ENCODE data around the gene C18orf32. TPM values are rescaled to one million over a fixed set of nuclear protein-coding genes. Genes with fewer than 3 reads are reported as not detected.

C18orf32 gene
- total and polyA plus RNA-seq, 10 donors, result 33.3 to 66.7 (median 41.1) TPM

GRCh38 chr18:49529596-49529995 is 42.6 kb upstream of the C18orf32 start:
- Histone ChIP-seq H3K4me3 (no peak overlapping the region), H3K27ac (no peak overlapping the region), H3K36me3 (no peaks in the 10 kb centered on the region), H3K27me3 (replicated peaks in 1 of 7) (peaks cover 0 to 5% (median 0%) of the 10 kb centered on the region in 7 donors), H3K4me1 (no peaks in the 10 kb centered on the region), H3K9me3 (peaks cover 0 to 10% (median 3%) of the 10 kb centered on the region in 8 donors)
- TF ChIP-seq POLR2AphosphoS5 (IDR thresholded peaks at IDR 0.05) (no peak), POLR2A (IDR thresholded peaks at IDR 0.05) (no peak), CTCF (IDR thresholded peaks at IDR 0.05 in 8 of 11, conservative IDR thresholded peaks at IDR 0.05 in 3 of 11) (no peak)
- intact Hi-C loops (cut with DNase I; ENCODE audit: low total_unique reads), result no loop called here
- WGBS, 5 donors, result 67 to 78% (median 75%) methylated on average over 3 of the region's 3 CpGs
- DNase-seq, result no peak

GRCh38 chr18:49527631-49528327 is 40.7 kb upstream of the C18orf32 start:
- TF ChIP-seq POLR2A (IDR thresholded peaks at IDR 0.05) (no peak), CTCF (IDR thresholded peaks at IDR 0.05 in 8 of 11, conservative IDR thresholded peaks at IDR 0.05 in 3 of 11) (no peak), POLR2AphosphoS5 (IDR thresholded peaks at IDR 0.05) (no peak)
- intact Hi-C loops (cut with DNase I; ENCODE audit: low total_unique reads), result no loop called here
- 61 to 74% (median 65%) methylated on average over 8 of the region's 8 CpGs for WGBS, 5 donors
- no peak overlapping the region for H3K4me3 ChIP-seq
- H3K27ac ChIP-seq, result no peak overlapping the region
- peaks cover 0 to 5% (median 0%) of the 10 kb centered on the region in 7 donors for H3K27me3 ChIP-seq (replicated peaks in 1 of 7)
- no peak for DNase-seq
- no peaks in the 10 kb centered on the region for H3K4me1 ChIP-seq
- no peaks in the 10 kb centered on the region for H3K9me3 ChIP-seq
- no peaks in the 10 kb centered on the region for H3K36me3 ChIP-seq

GRCh38 chr18:49525981-49526380 is 38.9 kb upstream of the C18orf32 start:
- peak; percentile 13 for DNase-seq
- Histone ChIP-seq H3K27ac (no peak overlapping the region), H3K36me3 (no peaks in the 10 kb centered on the region), H3K4me1 (no peaks in the 10 kb centered on the region), H3K4me3 (no peak overlapping the region), H3K9me3 (no peaks in the 10 kb centered on the region), H3K27me3 (replicated peaks in 1 of 7) (peaks cover 0 to 5% (median 0%) of the 10 kb centered on the region in 7 donors)
- WGBS, 5 donors, result 83 to 98% (median 95%) methylated on average over 2 of the region's 2 CpGs
- intact Hi-C loops (cut with DNase I; ENCODE audit: low total_unique reads), result no loop called here
- no peak for TF ChIP-seq POLR2A (IDR thresholded peaks at IDR 0.05)
- TF ChIP-seq CTCF (IDR thresholded peaks at IDR 0.05 in 8 of 11, conservative IDR thresholded peaks at IDR 0.05 in 3 of 11), result no peak
- no peak for TF ChIP-seq POLR2AphosphoS5 (IDR thresholded peaks at IDR 0.05)

- Histone ChIP-seq H3K9me3 (no peaks in the 10 kb centered on the region), H3K36me3 (no peaks in the 10 kb centered on the region), H3K4me1 (no peaks in the 10 kb centered on the region), H3K4me3 (no peak overlapping the region), H3K27me3 (replicated peaks in 1 of 7) (peaks cover 0 to 5% (median 0%) of the 10 kb centered on the region in 7 donors), H3K27ac (no peak overlapping the region)
- intact Hi-C loops (cut with DNase I; ENCODE audit: low total_unique reads), result no loop called here
- TF ChIP-seq POLR2A (IDR thresholded peaks at IDR 0.05), result no peak
- TF ChIP-seq CTCF (IDR thresholded peaks at IDR 0.05 in 8 of 11, conservative IDR thresholded peaks at IDR 0.05 in 3 of 11), result no peak
- no peak for TF ChIP-seq POLR2AphosphoS5 (IDR thresholded peaks at IDR 0.05)
- 89 to 100% (median 98%) methylated on average over 2 of the region's 2 CpGs for WGBS, 5 donors
- DNase-seq, result peak; percentile 43
Observed at GRCh38 chr18:49524951-49525350, 37.9 kb upstream of the C18orf32 start.
